ENCODE results near the gene ZMYM1. TPM values are rescaled to one million over a fixed set of nuclear protein-coding genes. Genes with fewer than 3 reads are reported as not detected.
A peak's percentile ranks its signal among the peaks of the same experiment; 100 is the strongest.

The ZMYM1 gene
- total RNA-seq, 1 experiment from 2014 or later, result 29.4 TPM

DNA sequence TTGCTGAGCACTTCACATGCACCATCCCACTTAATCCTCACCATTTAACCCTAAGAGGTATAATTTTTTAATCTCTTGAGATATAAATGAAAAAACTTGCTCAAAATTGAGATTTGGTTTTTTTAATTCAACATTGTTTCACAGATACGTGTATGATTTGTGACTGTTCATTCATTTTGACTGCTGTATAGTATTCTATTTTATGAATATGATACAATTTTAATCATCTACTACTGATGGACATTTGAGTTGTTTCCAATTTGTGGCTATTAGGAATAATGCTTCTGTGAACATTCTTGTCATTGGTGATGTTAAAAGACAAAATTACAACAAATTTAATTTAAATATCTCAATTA is 46.8 kb upstream of the ZMYM1 start:
- Histone ChIP-seq H3K79me1 (ENCODE audit: insufficient read depth, low read depth, low read length, poor library complexity, severe bottlenecking) (no peaks in the 10 kb centered on the region), H3K18ac (ENCODE audit: insufficient read length, low read depth, low read length) (no peak overlapping the region), H3K27me3 (ENCODE audit: insufficient read depth, low read length) (no peaks in the 10 kb centered on the region), H4K91ac (ENCODE audit: insufficient read length, low read depth, low read length) (no peak overlapping the region), H4K8ac (replicated peaks; ENCODE audit: insufficient read length, low read depth, low read length) (no peak overlapping the region), H3K56ac (ENCODE audit: insufficient read length, low read depth, low read length) (no peak overlapping the region), H2BK120ac (ENCODE audit: low read depth, low read length, poor library complexity, severe bottlenecking) (no peak overlapping the region), H3K23ac (ENCODE audit: insufficient read length, low read depth, low read length) (no peak overlapping the region), H3K9ac (ENCODE audit: extremely low read depth, insufficient read length, low read length) (no peak overlapping the region), H3K4ac (ENCODE audit: low read depth, low read length) (no peak overlapping the region), H3K79me2 (ENCODE audit: insufficient read depth, low read length) (no peaks in the 10 kb centered on the region; the same call in 1 of the 2 replicates), H3K4me2 (ENCODE audit: insufficient read depth, insufficient read length, low read length) (no peak overlapping the region), H2BK20ac (ENCODE audit: low read depth, low read length, poor library complexity, severe bottlenecking) (no peak overlapping the region), H4K5ac (ENCODE audit: insufficient read length, low read depth, low read length) (no peak overlapping the region), H2AFZ (ENCODE audit: low read length) (no peak overlapping the region), H3K9me3 (ENCODE audit: control insufficient read depth, low read depth, low read length) (peaks cover 4% of the 10 kb centered on the region), H3K23me2 (ENCODE audit: insufficient read length, low read depth, low read length, poor library complexity, severe bottlenecking) (peaks cover 6% of the 10 kb centered on the region), H4K20me1 (ENCODE audit: control insufficient read depth, insufficient read depth, insufficient read length) (no peaks in the 10 kb centered on the region), H2AK5ac (ENCODE audit: insufficient read length, low read length) (no peak overlapping the region), H2BK5ac (ENCODE audit: insufficient read length, low read length) (no peak overlapping the region), H3K14ac (ENCODE audit: insufficient read depth, low read length) (no peak overlapping the region), H3K4me1 (ENCODE audit: insufficient read depth, low read length) (no peaks in the 10 kb centered on the region), H3T11ph (ENCODE audit: low read length) (no peak overlapping the region), H2BK12ac (ENCODE audit: insufficient read length, low read depth, low read length) (no peak overlapping the region), H2BK15ac (ENCODE audit: low read depth, low read length) (no peak overlapping the region), H3K27ac (ENCODE audit: insufficient read length, low read depth, low read length) (no peak overlapping the region)
- peaks cover 2 to 7% of the 10 kb centered on the region in 2 experiments for H3K4me1 Mint-ChIP-seq
- peaks cover 18 to 19% of the 10 kb centered on the region in 2 experiments for H3K9me3 Mint-ChIP-seq
- no peak for DNase-seq
- no peak overlapping the region for H3K27ac Mint-ChIP-seq
- H3K4me3 Mint-ChIP-seq, result peak overlapping the region in 1 of 2 experiments; percentile 4; a peak in 1 of 5 replicates
- peaks cover 5% of the 10 kb centered on the region for H3K27me3 Mint-ChIP-seq (ENCODE audit: low read depth)
- H3K36me3 Mint-ChIP-seq (ENCODE audit: insufficient read depth in 1 of 3, low read depth in 3 of 3), result peaks cover 0 to 24% (median 24%) of the 10 kb centered on the region in 3 experiments; a peak in 5 of 7 replicates
- WGBS (ENCODE audit: extremely low coverage, insufficient read length, low lambda C conversion rate), result no CpG with 5 or more reads among the region's 1 CpG
- TF ChIP-seq, protein P1, sequence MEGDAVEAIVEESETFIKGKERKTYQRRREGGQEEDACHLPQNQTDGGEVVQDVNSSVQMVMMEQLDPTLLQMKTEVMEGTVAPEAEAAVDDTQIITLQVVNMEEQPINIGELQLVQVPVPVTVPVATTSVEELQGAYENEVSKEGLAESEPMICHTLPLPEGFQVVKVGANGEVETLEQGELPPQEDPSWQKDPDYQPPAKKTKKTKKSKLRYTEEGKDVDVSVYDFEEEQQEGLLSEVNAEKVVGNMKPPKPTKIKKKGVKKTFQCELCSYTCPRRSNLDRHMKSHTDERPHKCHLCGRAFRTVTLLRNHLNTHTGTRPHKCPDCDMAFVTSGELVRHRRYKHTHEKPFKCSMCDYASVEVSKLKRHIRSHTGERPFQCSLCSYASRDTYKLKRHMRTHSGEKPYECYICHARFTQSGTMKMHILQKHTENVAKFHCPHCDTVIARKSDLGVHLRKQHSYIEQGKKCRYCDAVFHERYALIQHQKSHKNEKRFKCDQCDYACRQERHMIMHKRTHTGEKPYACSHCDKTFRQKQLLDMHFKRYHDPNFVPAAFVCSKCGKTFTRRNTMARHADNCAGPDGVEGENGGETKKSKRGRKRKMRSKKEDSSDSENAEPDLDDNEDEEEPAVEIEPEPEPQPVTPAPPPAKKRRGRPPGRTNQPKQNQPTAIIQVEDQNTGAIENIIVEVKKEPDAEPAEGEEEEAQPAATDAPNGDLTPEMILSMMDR (conservative IDR thresholded peaks at IDR 0.05), result no peak
